Measurements from ENCODE around the gene COL13A1. TPM values are rescaled to one million over a fixed set of nuclear protein-coding genes. Genes with fewer than 3 reads are reported as not detected.

The COL13A1 gene
- total RNA-seq, 1 experiment from 2014 or later: 3.6 TPM

DNA sequence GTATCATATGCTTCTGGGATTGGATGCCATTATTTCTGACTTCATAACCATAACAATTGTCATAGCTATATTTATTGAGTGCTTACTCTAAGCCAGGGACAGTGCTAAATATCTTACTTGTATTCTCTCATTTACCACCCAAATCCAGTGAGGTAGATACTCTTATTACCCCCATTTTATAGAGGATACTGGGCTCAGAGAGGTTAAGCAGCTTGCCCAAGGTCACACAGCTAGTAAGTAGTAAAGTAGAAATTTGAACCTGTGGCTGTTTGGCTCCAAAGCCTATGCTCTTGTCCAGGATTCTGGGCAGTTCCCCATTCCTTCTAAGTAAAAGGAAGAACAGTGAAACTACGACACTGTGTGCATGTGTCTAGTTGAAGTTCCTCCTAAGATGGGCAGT lies 56.5 kb downstream of the COL13A1 start:
- Mint-ChIP-seq H3K9me3 (no peaks in the 10 kb centered on the region), H3K27me3 (ENCODE audit: low read depth) (peaks cover 4% of the 10 kb centered on the region), H3K27ac (no peak overlapping the region), H3K36me3 (ENCODE audit: insufficient read depth in 1 of 3, low read depth in 3 of 3) (no peaks in the 10 kb centered on the region), H3K4me3 (no peak overlapping the region), H3K4me1 (peaks cover 34 to 44% of the 10 kb centered on the region in 2 experiments)
- Histone ChIP-seq H2BK15ac (ENCODE audit: low read depth, low read length) (no peak overlapping the region), H4K91ac (ENCODE audit: insufficient read length, low read depth, low read length) (no peak overlapping the region), H3K14ac (ENCODE audit: insufficient read depth, low read length) (no peak overlapping the region), H2BK120ac (ENCODE audit: low read depth, low read length, poor library complexity, severe bottlenecking) (no peak overlapping the region), H3K4me2 (ENCODE audit: insufficient read depth, insufficient read length, low read length) (no peak overlapping the region), H3K27me3 (ENCODE audit: insufficient read depth, low read length) (no peaks in the 10 kb centered on the region), H3K23me2 (ENCODE audit: insufficient read length, low read depth, low read length, poor library complexity, severe bottlenecking) (no peaks in the 10 kb centered on the region), H3K56ac (ENCODE audit: insufficient read length, low read depth, low read length) (no peak overlapping the region), H2BK20ac (ENCODE audit: low read depth, low read length, poor library complexity, severe bottlenecking) (no peak overlapping the region), H3K4me1 (ENCODE audit: insufficient read depth, low read length) (peaks cover 8% of the 10 kb centered on the region; the same call in 1 of the 2 replicates), H3K27ac (ENCODE audit: insufficient read length, low read depth, low read length) (no peak overlapping the region), H4K8ac (replicated peaks; ENCODE audit: insufficient read length, low read depth, low read length) (no peak overlapping the region), H3K9me3 (ENCODE audit: control insufficient read depth, low read depth, low read length) (no peaks in the 10 kb centered on the region), H3K18ac (ENCODE audit: insufficient read length, low read depth, low read length) (no peak overlapping the region), H4K20me1 (ENCODE audit: control insufficient read depth, insufficient read depth, insufficient read length) (no peaks in the 10 kb centered on the region), H3K23ac (ENCODE audit: insufficient read length, low read depth, low read length) (no peak overlapping the region), H2AK5ac (ENCODE audit: insufficient read length, low read length) (no peak overlapping the region), H3K79me2 (ENCODE audit: insufficient read depth, low read length) (no peaks in the 10 kb centered on the region), H3K4ac (ENCODE audit: low read depth, low read length) (no peak overlapping the region), H4K5ac (ENCODE audit: insufficient read length, low read depth, low read length) (no peak overlapping the region), H2BK12ac (ENCODE audit: insufficient read length, low read depth, low read length) (no peak overlapping the region), H2AFZ (ENCODE audit: low read length) (no peak overlapping the region), H3K79me1 (ENCODE audit: insufficient read depth, low read depth, low read length, poor library complexity, severe bottlenecking) (no peaks in the 10 kb centered on the region), H3T11ph (ENCODE audit: low read length) (no peak overlapping the region), H2BK5ac (ENCODE audit: insufficient read length, low read length) (no peak overlapping the region), H3K9ac (ENCODE audit: extremely low read depth, insufficient read length, low read length) (no peak overlapping the region)
- no CpG with 5 or more reads among the region's 1 CpG for WGBS (ENCODE audit: extremely low coverage, insufficient read length, low lambda C conversion rate)
- TF ChIP-seq, protein P1, sequence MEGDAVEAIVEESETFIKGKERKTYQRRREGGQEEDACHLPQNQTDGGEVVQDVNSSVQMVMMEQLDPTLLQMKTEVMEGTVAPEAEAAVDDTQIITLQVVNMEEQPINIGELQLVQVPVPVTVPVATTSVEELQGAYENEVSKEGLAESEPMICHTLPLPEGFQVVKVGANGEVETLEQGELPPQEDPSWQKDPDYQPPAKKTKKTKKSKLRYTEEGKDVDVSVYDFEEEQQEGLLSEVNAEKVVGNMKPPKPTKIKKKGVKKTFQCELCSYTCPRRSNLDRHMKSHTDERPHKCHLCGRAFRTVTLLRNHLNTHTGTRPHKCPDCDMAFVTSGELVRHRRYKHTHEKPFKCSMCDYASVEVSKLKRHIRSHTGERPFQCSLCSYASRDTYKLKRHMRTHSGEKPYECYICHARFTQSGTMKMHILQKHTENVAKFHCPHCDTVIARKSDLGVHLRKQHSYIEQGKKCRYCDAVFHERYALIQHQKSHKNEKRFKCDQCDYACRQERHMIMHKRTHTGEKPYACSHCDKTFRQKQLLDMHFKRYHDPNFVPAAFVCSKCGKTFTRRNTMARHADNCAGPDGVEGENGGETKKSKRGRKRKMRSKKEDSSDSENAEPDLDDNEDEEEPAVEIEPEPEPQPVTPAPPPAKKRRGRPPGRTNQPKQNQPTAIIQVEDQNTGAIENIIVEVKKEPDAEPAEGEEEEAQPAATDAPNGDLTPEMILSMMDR (conservative IDR thresholded peaks at IDR 0.05): no peak
- DNase-seq: no peak

All from H9 (cell line).